ENCODE data around the gene LRP11.
A peak's percentile ranks its signal among the peaks of the same experiment; 100 is the strongest.
"Not testable (repeated sequence)": the region's sequence is repeated elsewhere in the genome, so short reads cannot be mapped to it uniquely, and the experiment has no call there.

LRP11 gene

DNA sequence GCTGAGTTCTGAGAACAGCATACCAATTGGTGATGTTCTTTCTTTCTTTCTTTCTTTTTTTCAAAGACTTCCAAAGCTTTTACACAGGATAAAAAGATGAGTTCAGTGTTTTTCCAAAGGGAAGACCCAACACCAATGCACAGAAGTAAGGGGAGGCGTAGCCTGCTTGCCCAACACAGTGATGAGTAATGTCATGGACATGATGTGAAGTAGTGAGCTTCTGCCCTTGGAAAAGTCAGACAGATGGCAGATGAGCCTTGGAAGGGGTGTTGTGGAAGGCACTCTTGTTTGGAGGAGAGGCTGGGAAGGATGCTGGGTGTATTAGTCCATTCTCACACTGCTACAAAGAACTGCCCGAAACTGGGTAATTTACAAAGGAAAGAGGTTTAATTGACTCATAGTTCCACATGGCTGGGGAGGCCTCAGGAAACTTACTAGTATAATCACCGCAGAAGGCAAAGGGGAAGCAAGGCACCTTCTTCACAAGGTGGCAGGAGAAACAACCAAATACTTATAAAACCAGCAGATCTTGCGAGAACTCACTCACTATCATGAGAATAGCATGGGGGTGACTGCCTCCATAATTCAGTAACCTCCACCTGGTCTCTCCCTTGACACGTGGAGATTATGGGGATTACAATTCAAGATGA lies 12.6 kb downstream of the LRP11 start:
- DNase-seq (ENCODE audit: low read depth in 3 of 3) = no peak

DNA sequence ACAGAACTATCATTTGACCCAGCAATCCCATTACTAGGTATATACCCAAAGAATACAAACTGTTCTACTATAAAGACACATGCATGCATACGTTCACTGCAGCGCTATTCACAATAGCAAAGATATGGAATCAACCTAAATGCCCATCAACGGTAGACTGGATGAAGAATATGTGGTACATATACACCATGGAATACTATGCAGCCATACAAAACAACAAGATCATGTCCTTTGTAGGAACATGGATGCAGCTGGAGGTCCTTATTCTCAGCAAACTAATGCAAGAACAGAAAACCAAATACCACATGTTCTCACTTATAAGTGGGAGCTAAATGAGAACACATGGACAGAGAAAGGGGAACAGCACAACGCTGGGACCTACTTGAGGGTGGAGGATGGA lies 15.8 kb downstream of the LRP11 start:
- not testable (repeated sequence) for DNase-seq (ENCODE audit: low read depth in 3 of 3)

DNA sequence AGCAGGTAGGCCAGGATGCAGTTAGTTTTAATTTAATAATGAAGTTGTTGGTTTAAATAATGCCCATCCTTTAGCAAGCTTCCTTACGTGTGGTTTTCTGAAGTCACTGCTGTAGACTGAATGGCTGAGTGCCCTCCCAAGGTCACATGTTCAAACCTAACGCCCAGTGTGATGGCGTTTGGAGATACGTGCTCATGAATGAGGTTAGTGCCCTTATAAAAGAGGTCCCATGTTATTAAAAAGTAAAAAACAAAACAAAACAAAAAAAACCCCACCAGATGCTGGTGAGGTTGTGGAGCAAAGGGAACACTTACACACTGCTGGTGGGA lies 16.3 kb downstream of the LRP11 start:
- DNase-seq (ENCODE audit: low read depth in 3 of 3) = no peak

DNA sequence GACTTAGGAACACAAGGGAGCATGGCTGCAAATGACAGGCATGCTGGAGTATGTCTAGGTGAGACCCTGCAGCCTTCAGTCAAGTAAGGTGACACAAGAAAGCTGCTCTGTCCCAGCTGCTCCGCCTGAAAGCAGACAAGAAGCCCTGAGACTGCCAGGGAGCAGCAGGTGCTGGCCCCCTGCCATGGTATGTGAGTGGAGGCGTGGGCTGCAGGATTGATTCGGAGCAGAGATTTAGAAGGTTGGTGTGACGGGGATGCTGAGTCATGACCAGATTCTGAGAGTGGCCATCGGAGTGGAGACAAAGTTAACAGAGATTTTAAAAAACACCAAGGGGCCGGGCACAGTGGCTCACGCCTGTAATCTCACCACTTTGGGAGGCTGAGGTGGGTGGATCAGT lies 17.8 kb downstream of the LRP11 start:
- no peak for DNase-seq (ENCODE audit: low read depth in 3 of 3)

DNA sequence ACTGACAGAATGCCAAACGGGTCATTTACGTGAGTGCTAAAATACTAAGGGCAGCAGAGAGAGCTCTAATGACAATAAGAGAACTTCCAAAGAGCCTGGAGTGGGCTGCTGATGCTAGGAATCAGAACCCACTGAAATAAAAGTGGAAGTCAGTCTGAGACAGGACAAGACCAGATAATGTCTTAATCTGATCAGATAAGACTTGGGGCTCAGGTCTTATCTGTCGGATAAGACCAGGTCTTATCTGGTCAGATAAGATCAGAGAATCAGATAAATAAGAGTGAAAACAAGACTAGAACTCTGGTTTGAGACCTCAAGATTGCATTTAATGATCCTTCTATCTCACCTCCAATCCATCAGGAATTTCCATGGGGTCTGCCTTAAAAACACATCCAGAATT lies 18.6 kb downstream of the LRP11 start:
- DNase-seq (ENCODE audit: low read depth in 3 of 3) = no peak

DNA sequence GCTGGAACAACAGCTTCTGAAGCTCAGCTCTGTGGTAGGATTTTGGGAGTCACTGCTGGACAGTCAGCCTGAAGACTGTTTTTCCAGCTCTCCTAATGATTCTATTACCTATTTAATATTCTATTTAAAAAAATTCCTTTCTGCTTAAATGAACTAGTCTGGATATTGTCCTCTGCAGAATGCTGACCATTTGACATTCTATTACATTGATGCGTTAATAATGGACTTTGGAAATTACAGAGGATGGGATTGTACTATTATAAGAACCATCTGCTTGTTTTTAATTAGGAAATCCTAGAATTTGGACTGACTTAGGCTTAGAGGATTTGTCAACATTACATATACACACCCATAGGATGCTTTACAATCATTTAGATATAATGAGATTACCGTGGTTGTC lies 19.7 kb downstream of the LRP11 start:
- DNase-seq (ENCODE audit: low read depth in 3 of 3) = no peak

DNA sequence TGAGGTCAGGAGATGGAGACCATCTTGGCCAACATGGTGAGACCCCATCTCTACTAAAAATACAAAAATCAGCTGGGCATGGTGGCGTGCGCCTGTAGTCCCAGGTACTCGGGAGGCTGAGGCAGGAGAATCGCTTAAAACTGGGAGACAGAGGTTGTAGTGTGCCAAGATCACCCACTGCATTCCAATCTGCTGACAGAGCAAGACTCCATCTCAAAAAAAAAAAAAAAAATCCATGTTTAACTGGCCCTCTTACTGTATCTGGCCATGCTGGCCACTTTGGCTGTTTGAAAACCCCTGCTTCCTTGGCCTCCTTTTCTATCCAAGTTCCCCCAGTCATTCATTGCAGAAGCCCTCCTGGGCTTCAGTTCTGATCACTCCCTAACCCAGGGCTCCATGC lies 20.1 kb downstream of the LRP11 start:
- not testable (repeated sequence) for DNase-seq (ENCODE audit: low read depth in 3 of 3)

DNA sequence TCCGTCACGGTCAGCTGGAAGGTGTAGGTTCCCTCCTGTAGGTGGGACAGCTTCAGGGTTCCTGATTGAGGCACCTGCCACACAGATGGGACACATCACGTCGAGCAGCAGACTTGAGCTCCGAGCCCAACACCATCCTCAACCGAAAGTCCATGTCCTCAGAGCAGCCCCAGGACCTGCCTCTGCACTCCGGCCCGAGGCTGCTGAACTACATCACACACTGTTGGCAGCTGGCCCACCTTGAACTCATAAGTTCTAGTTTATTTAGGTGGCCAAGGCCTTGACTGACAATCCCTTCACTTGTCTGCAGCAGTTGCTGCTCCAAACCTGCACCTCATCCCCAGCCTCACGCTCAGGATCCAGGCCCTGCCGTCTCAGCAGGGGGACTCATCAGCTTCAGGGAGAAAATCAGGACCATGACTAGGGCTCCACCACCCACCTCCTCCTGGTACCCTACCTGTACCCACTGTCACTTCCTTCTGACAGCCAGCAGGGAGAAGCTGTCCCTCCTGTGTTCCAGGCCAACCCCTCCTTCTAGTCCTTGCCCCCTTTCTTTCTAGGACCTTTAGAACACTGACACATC lies 21.0 kb downstream of the LRP11 start:
- no peak for DNase-seq (ENCODE audit: low read depth in 3 of 3)

DNA sequence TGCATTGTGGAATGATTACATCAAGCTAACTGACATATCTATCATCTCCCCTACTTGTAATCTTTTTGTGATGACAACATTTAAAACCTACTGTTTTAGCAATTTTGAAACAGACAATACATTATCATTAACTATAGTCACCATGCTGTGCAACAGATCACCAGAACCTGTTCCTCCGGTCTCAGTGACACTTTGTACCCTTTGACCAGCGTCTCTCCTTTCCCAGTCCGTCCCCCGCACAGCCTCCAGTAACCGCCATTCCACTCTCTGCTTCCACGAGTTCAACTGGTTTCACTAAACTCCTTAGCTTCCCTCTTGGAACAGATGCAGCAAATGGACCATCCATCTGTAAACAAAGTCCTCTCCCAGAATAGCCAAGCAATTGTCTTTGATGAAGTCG lies 21.8 kb downstream of the LRP11 start:
- DNase-seq (ENCODE audit: low read depth in 3 of 3) = no peak

DNA sequence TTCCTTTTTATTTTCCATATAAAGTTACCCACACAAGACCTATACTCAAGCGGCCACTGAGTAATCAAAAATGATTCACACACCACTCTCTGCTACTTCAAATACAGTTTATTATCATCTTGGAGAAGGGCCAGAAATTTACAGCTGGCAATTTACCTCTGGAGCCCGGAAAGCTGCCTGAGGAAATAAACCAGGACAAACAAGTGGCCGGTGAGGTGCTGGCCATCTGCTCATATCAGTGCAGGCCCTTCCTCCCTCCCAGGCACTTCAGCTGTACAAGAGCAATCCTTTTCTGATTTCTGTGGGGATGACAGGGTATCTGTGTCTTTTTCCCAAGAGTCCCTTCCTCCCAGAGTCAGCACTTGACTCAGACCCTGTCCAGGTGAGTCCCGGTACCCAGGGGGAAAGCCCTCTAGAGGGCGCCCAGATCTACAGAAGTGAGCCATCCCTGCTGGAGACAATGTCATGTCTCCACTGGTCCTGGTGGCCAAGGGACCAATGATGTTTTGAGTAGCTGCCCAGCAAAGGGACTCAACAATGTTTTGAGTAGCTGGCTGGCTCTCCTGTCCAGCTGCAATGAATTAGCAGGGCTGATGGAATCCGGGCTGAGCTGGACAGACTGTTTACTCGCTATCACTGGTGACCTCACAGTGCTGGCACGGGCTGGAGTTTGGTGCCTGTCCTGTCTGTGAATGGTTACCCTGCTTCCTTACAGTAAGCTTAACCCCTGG lies 23.6 kb downstream of the LRP11 start:
- DNase-seq (ENCODE audit: low read depth in 3 of 3) = peak in 1 of 3 experiments; percentile 46

DNA sequence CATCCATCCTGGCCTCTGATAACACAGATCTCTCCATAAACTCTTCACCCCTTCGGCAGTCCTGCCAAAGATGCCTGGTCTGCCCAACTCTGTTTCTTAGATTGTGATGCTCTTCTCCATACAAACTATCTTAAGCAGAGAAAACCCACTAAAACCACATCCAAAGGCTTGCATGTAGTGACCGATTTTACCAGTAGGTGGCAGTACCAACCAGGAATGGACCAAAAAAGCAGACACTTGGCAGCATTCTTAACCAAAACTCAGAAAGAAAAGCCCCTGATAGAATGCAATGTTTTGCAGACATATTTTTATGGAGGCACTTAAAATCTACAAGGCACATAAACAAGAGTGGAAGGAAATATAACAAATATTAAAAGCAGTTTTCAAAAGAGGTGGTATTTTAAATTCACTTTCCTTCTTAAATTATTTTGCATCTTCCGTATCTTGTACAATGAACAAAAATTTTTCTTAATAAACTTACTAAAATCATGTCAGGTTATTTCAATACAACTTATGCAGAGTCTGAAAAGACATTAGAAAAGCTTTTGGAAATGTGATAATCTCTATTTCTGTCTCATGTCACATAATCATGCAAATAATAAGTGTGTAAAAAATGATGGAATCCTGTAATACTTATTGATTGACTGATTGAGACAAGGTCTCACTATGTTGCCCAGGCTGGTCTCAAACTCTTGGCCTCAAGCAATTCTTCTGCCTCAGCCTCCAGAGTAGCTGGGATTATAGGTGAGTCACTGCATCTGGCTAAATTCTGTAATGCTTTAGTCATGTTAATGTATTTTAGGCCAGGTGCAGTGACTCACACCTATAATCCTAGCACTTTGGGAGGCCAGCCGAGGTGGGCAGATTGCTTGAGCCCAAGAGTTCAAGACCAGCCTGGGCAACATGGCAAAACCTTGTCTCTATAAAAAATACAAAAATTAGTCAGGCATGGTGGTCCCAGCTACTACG lies 29.4 kb downstream of the LRP11 start:
- DNase-seq (ENCODE audit: low read depth in 3 of 3) = peak; percentile 50 to 70 (median 53)

DNA sequence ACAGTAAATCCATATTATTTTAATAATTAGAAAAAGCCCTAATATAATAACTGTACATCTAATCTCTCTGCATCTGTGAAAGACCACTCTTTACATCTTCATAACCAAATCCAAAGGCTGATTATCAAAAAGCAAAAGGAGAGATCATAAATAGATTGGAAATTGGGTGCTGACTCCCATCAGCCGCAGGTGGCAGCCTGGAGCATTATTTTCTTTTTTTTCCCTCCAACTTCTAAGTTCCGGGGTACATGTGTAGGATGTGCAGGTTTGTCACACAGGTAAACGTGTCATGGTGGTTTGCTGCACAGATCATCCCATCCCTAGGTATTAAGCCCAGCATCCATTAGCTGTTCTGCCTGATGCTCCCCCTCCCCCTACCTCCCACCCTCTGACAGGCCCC lies 30.5 kb downstream of the LRP11 start:
- DNase-seq (ENCODE audit: low read depth in 3 of 3) = no peak

DNA sequence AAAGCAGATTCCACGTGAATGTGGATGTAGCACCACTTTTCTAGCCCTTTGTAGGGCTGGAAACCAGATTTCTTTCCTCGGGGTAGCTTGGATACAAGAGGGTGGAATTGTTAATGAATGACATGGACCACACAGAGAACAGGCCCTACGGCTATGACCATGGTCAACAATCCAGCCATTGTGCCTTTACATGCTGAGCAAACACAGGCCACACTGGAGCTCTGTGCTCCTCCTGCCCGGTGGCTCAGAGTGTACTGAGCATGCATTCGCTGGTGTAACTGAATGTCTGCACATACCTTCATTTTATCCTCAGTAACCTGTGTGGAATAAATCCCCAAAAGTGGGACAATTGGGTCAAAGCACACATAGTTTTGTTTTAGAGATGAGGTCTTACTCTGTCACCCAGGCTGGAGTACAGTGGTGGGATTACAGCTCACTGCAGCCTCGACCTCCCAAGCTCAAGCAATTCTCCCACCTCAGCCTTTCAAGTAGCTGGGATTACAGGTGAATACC lies 32.8 kb downstream of the LRP11 start:
- DNase-seq (ENCODE audit: low read depth in 3 of 3) = no peak

DNA sequence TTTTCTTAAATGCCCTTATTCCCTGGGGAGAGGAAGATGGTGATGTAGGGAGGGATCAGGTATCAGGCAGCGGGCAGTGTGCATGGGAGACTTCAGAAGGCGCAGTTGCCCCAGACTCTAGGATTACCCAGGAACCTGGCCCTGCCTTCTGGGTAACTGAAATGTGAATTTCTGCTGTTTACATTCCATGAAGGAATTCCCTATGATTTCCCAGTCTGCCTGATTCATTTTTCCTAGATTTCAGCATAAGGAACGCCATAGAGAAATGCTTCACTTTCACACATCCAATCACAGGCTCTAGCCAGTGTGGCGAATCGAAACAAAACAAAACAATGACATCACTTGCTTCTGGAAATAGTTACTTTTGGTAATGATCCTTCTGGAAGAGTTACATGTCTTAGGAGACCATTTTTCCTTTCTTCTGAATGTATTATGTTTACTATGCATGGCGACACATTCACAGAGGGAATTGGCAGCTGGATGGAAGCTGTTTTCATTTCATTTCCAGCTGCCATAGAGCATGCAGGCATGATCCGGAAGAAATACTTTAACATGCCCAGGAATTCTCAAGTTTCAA lies 33.3 kb downstream of the LRP11 start:
- DNase-seq (ENCODE audit: low read depth in 3 of 3) = no peak

DNA sequence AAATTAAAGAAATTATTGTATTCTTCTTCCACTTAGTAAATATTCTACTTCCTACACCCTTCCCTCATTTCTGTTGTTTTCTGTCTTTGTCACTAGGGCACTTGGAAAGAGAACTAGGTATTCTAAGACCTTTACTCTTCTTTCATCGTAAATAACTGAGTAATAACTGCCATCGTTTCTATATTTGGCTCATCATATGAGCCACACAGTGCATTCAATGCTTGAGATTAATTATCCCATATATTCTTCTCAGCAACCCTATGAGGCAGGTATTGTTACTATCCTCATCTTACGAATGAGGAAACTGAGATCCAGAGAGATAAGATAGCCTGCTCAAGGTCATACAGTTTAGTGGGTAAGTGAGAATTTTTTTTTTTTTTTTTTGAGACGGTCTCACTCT lies 38.9 kb downstream of the LRP11 start:
- DNase-seq (ENCODE audit: low read depth in 3 of 3) = no peak

DNA sequence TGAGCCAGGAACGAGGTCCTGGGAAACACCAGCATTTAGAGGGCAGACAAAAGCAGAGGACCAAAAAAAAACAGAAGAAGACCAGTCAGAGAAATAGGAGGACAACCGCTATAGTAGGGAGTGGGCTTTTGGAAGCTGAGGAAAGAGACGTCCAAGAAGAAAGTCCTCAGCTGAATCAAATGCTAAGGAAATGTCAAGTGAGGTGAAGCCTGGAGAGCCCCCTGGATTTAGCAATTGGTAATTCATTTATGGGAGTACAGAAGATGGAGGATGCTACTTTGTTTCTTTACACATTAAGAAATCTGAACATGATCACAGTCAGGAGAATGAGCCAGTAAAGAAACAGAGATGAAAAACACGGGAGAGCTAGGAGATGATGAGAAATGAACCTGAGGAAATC lies 41.1 kb downstream of the LRP11 start:
- no peak for DNase-seq (ENCODE audit: low read depth in 3 of 3)

DNA sequence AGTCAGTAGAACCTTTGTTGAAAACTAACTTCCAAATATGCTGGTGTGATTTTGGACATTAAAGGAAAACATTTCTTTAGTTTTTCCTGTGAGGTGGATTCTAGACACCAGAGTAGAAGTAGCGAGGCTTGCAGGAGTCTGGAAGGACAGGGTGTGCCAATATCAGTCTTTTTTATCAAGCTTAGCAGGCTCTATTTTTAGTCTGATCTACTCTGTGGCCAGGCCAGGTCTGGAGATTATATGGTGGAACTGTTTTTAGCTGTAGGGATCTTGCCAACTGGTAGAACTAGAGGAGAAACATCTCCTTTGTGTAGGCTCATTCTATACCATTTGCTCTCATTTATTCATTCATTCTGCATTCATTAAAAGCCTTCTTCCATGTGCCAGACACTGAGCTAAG lies 42.7 kb downstream of the LRP11 start:
- no peak for DNase-seq (ENCODE audit: low read depth in 3 of 3)

DNA sequence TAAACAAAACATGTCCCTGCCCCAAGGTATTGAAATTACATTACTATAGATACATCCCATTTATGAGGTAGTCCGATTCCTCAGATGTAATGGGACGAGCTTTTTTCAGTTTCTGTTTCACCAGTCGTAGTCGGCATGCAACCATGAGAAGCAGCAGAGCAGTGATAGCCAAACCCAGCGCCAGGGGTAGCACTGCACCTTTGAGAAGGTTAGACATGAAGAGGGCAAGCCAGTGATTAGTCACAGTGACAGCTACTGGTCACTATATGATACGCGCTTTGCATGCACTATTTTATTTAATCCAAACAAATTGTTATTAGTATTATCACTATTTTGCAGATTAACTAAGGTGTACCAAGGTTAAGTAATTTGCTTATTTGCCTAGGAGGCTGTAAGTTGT lies 43.7 kb downstream of the LRP11 start:
- no peak for DNase-seq (ENCODE audit: low read depth in 3 of 3)

DNA sequence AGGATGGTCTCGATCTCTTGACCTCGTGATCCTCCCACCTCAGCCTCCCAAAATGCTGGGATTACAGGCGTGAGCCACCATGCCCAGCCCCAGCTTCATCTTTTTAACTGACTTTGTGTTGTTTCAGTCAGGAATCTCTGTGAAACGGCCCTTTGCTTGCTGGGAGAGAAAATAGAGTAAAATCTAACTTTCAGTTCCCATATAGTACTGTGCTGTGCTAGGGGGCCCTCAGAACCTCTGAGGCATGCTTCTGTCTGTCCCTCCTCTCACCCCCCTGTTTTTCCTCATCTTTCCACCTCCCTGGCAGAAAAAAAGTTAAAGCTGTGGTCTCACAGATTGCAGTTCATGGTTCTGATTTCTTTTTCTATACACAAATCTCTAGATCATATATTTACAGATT lies 48.4 kb downstream of the LRP11 start:
- DNase-seq (ENCODE audit: low read depth in 3 of 3) = no peak

DNA sequence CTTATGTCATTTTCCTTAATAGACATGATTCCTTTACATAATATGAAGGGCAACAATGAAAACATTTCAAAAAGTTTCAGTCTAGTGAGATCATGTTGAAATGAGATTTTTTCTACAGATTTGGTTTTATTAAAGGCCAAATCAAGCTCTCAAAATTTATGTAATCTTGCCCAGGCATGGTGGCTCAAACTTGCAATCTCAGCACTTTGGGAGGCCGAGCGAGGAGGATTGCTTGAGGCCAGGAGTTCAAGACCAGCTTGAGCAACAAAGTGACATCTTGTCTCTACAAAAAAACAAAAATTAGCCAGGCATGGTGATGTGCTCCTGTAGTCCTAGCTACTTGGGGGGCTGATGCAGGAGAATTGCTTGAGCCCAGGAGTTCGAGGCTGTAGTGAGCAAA lies 50.8 kb downstream of the LRP11 start:
- DNase-seq (ENCODE audit: low read depth in 3 of 3) = no peak

DNA sequence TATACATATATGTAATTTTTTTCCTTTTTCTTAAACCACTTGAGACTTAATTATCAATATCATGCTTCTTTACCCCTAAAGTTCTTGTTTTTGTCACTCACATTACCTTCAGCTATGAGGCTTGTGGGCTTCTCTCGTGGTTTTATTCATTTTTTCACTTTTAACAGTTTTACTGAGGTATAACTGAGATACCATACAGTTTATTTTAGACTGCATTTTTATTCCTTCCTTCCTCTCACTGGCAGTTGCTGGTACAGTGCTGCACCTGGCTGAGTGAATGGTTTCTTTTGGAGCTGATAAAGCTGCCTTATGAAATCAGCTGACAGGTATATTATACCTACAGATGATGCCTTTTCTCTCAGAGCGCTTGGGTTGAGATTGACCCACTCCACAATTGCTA lies 54.4 kb downstream of the LRP11 start:
- no peak for DNase-seq (ENCODE audit: low read depth in 3 of 3)

DNA sequence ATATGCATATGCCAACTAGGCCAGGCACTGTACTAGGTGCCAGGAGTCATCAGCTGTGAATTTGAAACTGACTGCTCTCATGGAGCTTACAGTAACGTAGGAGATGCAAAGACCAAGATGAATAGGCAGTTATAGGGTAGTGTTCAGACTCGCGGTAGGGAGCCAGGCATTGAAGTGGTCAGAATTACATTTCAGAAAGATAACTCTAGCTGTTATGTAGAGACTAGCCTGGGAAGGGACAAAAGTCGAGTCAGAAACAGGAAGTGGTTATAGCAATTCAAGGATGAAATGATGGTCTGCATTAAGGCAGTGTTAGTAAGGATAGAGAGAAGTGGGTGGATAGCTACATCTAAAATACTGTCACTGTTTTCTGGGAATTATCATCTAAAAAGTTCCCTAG lies 58.0 kb downstream of the LRP11 start:
- no peak for DNase-seq (ENCODE audit: low read depth in 3 of 3)

Measured in stimulated activated CD4-positive, alpha-beta T cell treated with anti-CD3 and anti-CD28 coated beads, TNF-alpha, amount 100 ng/mL, for 24 hours (primary cell).